HepG2 (cell line): ENCODE results near the gene GADD45GIP1. TPM values are rescaled to one million over a fixed set of nuclear protein-coding genes. Genes with fewer than 3 reads are reported as not detected.

Experiments used
- ATAC-seq: fragments of 200-7000 bp; cut with Tn5 transposase; 3 replicates; pipeline ENCODE4 v1.9.1; 2020; ENCODE audit warnings: mild to moderate bottlenecking, moderate library complexity
- BruUV-seq: library from RNA; stranded (reverse); fragments of 400-500 nt; replicated peaks from 2 replicates; lab custom pipeline; 2021; lab: Mats Ljungman, UMichigan
- CTCF ChIA-PET: fragments of 300-600 bp; formaldehyde crosslinking; extraction: SDS; loops from one replicate; lab custom pipeline; 2021; ENCODE audit warnings: low total read pairs, inconsistent platforms, low intra/inter-chr PET ratio; lab: Yijun Ruan, JAX
- POLR2A ChIA-PET: fragments of 350-600 bp; sonication (Branson Sonifier 250); formaldehyde crosslinking; loops from one replicate; lab custom pipeline; 2020; ENCODE audit warnings: antibody characterized with exemption, inconsistent platforms; lab: Yijun Ruan, JAX
- DNase-seq: peaks from one replicate; pipeline ENCODE4 v3.0.0-alpha.2; 2015; ENCODE audit warnings: low spot score
- FAIRE-seq: peaks from 3 replicates; lab custom pipeline; 2011; peaks lifted over from hg19 to GRCh38; lab: Jason Lieb, UNC
- H2AFZ ChIP-seq: one replicate; pipeline ENCODE4 v1.6.1; 2011; ENCODE audit warnings: low read length, inconsistent platforms
- H3K27ac ChIP-seq: fragments of 300-600 bp; 3 replicates; pipeline ENCODE4 v1.8.0; 2011; ENCODE audit warnings: mixed run types, mild to moderate bottlenecking, mixed read lengths, low read length, inconsistent platforms; ENCODE audit not compliant: insufficient read depth; ENCODE audit errors: extremely low read length
- H3K27me3 ChIP-seq, 2 experiments: fragments of 200-600 bp in 1 of 2; 2 replicates in 1 of 2; 3 replicates in 1 of 2; pipeline versions ENCODE4 v1.6.0 to v1.8.0; 2011; ENCODE audit warnings: low read length in 2 of 2, mild to moderate bottlenecking in 2 of 2, moderate library complexity in 2 of 2, inconsistent platforms in 1 of 2; ENCODE audit not compliant: insufficient read depth in 2 of 2, control insufficient read depth in 1 of 2
- H3K36me3 ChIP-seq, 2 experiments: fragments of 200-600 bp in 1 of 2; replicated peaks in 1 of 2; 2 replicates in 1 of 2; 3 replicates in 1 of 2; pipeline versions ENCODE4 v1.5.1 to v1.8.0; 2011; ENCODE audit warnings: low read length in 2 of 2, inconsistent platforms in 1 of 2; ENCODE audit not compliant: insufficient read depth in 2 of 2, control insufficient read depth in 1 of 2
- H3K4me1 ChIP-seq: 2 replicates; pipeline ENCODE4 v1.5.1; 2012; ENCODE audit warnings: low read length, inconsistent platforms; ENCODE audit not compliant: insufficient read depth
- H3K4me2 ChIP-seq: 2 replicates; pipeline ENCODE4 v1.6.0; 2011; ENCODE audit warnings: low read depth, low read length, inconsistent platforms
- H3K4me3 ChIP-seq, 3 experiments: fragments of 200-600 bp in 1 of 3; sonication (generic), shearing (Covaris generic) in 1 of 3; replicated peaks in 1 of 3; 2 replicates each; pipeline ENCODE4 v1.5.1; 2011 to 2016; ENCODE audit warnings: low read length in 3 of 3, inconsistent platforms in 2 of 3, low read depth in 2 of 3, mild to moderate bottlenecking in 2 of 3, control low read depth in 1 of 3, mixed read lengths in 1 of 3; ENCODE audit not compliant: insufficient read depth in 1 of 3
- H3K79me2 ChIP-seq: one replicate; pipeline ENCODE4 v1.6.1; 2011; ENCODE audit warnings: low read length, inconsistent platforms; ENCODE audit not compliant: insufficient read depth
- H3K9ac ChIP-seq: 2 replicates; pipeline ENCODE4 v1.6.0; 2011; ENCODE audit warnings: mild to moderate bottlenecking, low read depth, low read length, inconsistent platforms; ENCODE audit not compliant: insufficient read depth
- H3K9me3 ChIP-seq: 2 replicates; pipeline ENCODE4 v1.5.1; 2012; ENCODE audit warnings: mild to moderate bottlenecking, low read length
- H4K20me1 ChIP-seq: 2 replicates; pipeline ENCODE4 v1.6.0; 2011; ENCODE audit warnings: inconsistent platforms, mild to moderate bottlenecking, low read length, moderate library complexity; ENCODE audit not compliant: insufficient read depth
- CEBPG ChIP-seq: IDR thresholded peaks from 2 replicates; pipeline ENCODE4 v1.6.1; 2016
- E2F5 ChIP-seq: sonication (generic); formaldehyde crosslinking; conservative IDR thresholded peaks from 2 replicates; pipeline ENCODE4 v1.4.0; 2020; ENCODE audit warnings: missing genetic modification reagents
- HNRNPK ChIP-seq: fragments of 200-400 bp; formaldehyde crosslinking; IDR thresholded peaks from 2 replicates; pipeline ENCODE4 v1.6.1; 2018; ENCODE audit warnings: low read length, low read depth, moderate library complexity, mild to moderate bottlenecking; ENCODE audit not compliant: poor library complexity, severe bottlenecking
- ISL2 ChIP-seq: sonication (generic); formaldehyde crosslinking; IDR thresholded peaks from 2 replicates; pipeline ENCODE4 v1.5.0; 2020; ENCODE audit warnings: missing genetic modification reagents
- JUN ChIP-seq: sonication (generic); formaldehyde crosslinking; IDR thresholded peaks from 2 replicates; pipeline ENCODE4 v1.4.0; 2020; ENCODE audit warnings: mild to moderate bottlenecking, missing genetic modification reagents
- KAT7 ChIP-seq: IDR thresholded peaks from 2 replicates; pipeline ENCODE4 v1.6.1; 2018; ENCODE audit warnings: borderline replicate concordance, missing compliant biosample characterization
- NONO ChIP-seq, 2 experiments: fragments of 450-650 bp in 1 of 2; sonication (generic) in 1 of 2; formaldehyde crosslinking in 1 of 2; IDR thresholded peaks in 1 of 2; conservative IDR thresholded peaks in 1 of 2; 2 replicates each; pipeline versions ENCODE4 v1.6.1 to v1.8.0; 2017 to 2022; ENCODE audit warnings: mild to moderate bottlenecking in 1 of 2, missing genetic modification reagents in 1 of 2, moderate library complexity in 1 of 2
- POLR2A ChIP-seq, 2 experiments: IDR thresholded peaks; 2 replicates each; pipeline ENCODE4 v1.6.1; 2011; ENCODE audit warnings: low read depth in 2 of 2, low read length in 2 of 2, mild to moderate bottlenecking in 1 of 2, moderate library complexity in 1 of 2; ENCODE audit not compliant: insufficient read depth in 1 of 2
- POLR2AphosphoS2 ChIP-seq: IDR thresholded peaks from 2 replicates; pipeline ENCODE4 v1.6.1; 2011; ENCODE audit warnings: low read depth, low read length, improper control_type of control experiment
- RFXANK ChIP-seq: IDR thresholded peaks from 2 replicates; pipeline ENCODE4 v1.6.1; 2016
- SMARCC2 ChIP-seq: fragments of 450-650 bp; IDR thresholded peaks from 2 replicates; pipeline ENCODE4 v1.6.1; 2017; ENCODE audit warnings: antibody characterized with exemption, mild to moderate bottlenecking
- TEAD2 ChIP-seq: sonication (generic); formaldehyde crosslinking; IDR thresholded peaks from 2 replicates; pipeline ENCODE4 v1.9.0; 2021; ENCODE audit warnings: missing genetic modification reagents
- THAP7 ChIP-seq: sonication (generic); formaldehyde crosslinking; IDR thresholded peaks from 2 replicates; pipeline ENCODE4 v1.8.1; 2023; ENCODE audit warnings: mild to moderate bottlenecking, missing genetic modification reagents
- ZFP82 ChIP-seq: sonication (generic); formaldehyde crosslinking; IDR thresholded peaks from 2 replicates; pipeline ENCODE4 v1.5.1; 2020; ENCODE audit warnings: mild to moderate bottlenecking, missing genetic modification reagents, borderline replicate concordance
- ZNF124 ChIP-seq: sonication (generic); formaldehyde crosslinking; IDR thresholded peaks from 2 replicates; pipeline ENCODE4 v1.4.0; 2020; ENCODE audit warnings: missing genetic modification reagents
- ZNF709 ChIP-seq: sonication (generic); formaldehyde crosslinking; IDR thresholded peaks from 2 replicates; pipeline ENCODE4 v1.5.0; 2020; ENCODE audit warnings: mild to moderate bottlenecking, missing genetic modification reagents
- WGBS: methylation state at CpG from one replicate; pipeline ENCODE4 v1.1.6; 2017; ENCODE audit warnings: low lambda C conversion rate; 5-methylcytosine and 5-hydroxymethylcytosine counted together
- in situ Hi-C: cut with HindIII; loops from 2 replicates; pipeline ENCODE4 v1.10.0; 2017; ENCODE audit warnings: low pct_unique_long_range_greater_than_20kb; ENCODE audit not compliant: extremely low pct_ligation_motif_present
- intact Hi-C: fragments of 100-400 bp; cut with micrococcal nuclease; formaldehyde crosslinking; loops from one replicate; pipeline ENCODE4 v1.10.0; 2022; ENCODE audit not compliant: unreplicated experiment
- polyA plus RNA-seq, 8 experiments: library from polyadenylated mRNA; depleted of rRNA in 3 of 8; stranded (reverse) in 7 of 8; unstranded in 1 of 8; fragments of >200 nt; fragmentation: Illumina TruSeq in 4 of 8; extraction: Trizol in 4 of 8; gene quantifications; 2 replicates each; pipeline versions ENCODE4 v1.2.1 to v1.2.3, GENCODE V29; 2011 to 2016; ENCODE audit warnings: low read depth in 4 of 8, missing spikeins in 1 of 8, mixed read lengths in 1 of 8; ENCODE audit not compliant: insufficient read depth in 1 of 8
- total RNA-seq, 5 experiments: library from RNA; depleted of rRNA; stranded (reverse); fragments of >200 nt; fragmentation: Illumina TruSeq; extraction: Trizol; gene quantifications; 2 replicates each; pipeline ENCODE4 v1.2.3, GENCODE V29; 2016; ENCODE audit warnings: low read depth in 1 of 5
- TF ChIP-seq, protein P1 (sequence below): sonication (generic); formaldehyde crosslinking; IDR thresholded peaks from 2 replicates; pipeline ENCODE4 v1.8.1; 2023; ENCODE audit warnings: missing genetic modification reagents, mild to moderate bottlenecking, borderline replicate concordance
- TF ChIP-seq, protein P2 (sequence below): sonication (generic); formaldehyde crosslinking; IDR thresholded peaks from 2 replicates; pipeline ENCODE4 v1.4.0; 2020; ENCODE audit warnings: missing genetic modification reagents

GADD45GIP1 gene
- total and polyA plus RNA-seq, 2 of the 13 experiments (the other 11 are each of a cell fraction or from before 2014, with no cell fraction given), result 24.6 to 30.7 TPM

DNA sequence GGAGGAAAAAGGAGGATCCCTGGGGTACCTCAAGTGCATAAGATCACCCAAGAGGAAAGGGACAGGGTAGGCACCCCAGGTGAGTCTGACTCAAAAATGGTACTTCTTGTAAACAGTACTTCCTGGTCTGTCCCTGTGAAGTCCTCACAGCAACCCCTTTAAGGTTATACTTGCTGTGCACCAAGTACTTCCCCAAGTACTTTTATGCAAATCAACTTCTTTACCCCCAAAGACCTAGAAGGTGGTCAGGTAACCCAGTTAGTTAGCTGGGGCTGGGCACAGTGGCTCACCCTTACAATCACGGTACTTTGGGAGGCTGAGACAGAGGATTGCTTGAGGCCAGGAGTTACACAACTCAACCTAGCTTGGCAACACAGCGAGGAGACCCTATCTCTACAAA is 16.1 kb downstream of the GADD45GIP1 start:
- Histone ChIP-seq H3K27ac (peak overlapping the region; percentile 79), H4K20me1 (peaks cover 13% of the 10 kb centered on the region), H3K4me1 (peaks cover 49% of the 10 kb centered on the region), H3K27me3 (peaks cover 0 to 5% of the 10 kb centered on the region in 2 experiments; a peak in 1 of 5 replicates), H3K79me2 (peaks cover 31% of the 10 kb centered on the region), H3K36me3 (peaks cover 13 to 43% of the 10 kb centered on the region in 2 experiments), H3K9me3 (no peaks in the 10 kb centered on the region), H3K4me2 (peak overlapping the region; percentile 96), H3K4me3 (peak overlapping the region in 1 of 3 experiments; percentile 97; a peak in 1 of 6 replicates), H3K9ac (peak overlapping the region; percentile 99; the same call in 1 of the 2 replicates), H2AFZ (no peak overlapping the region)
- CTCF ChIA-PET, result no interaction called here
- in situ Hi-C loops, result no loop called here
- no peak for FAIRE-seq
- WGBS, result 89% methylated on average over 2 of the region's 2 CpGs
- intact Hi-C loops, result no loop called here
- POLR2A ChIA-PET, result no interaction called here
- no peak for DNase-seq
- ATAC-seq, result no peak
- no TSS peak for BruUV-seq
- TF ChIP-seq E2F5 (no peak), KAT7 (CRISPR knock-in tag) (no peak), CEBPG (CRISPR knock-in tag) (no peak), POLR2A (IDR thresholded peaks at IDR 0.05; ENCODE audit: insufficient read depth in 1 of 2, low read depth in 2 of 2, low read length in 2 of 2) (0 out of 4 replicates have a peak, but pooled peaks of 1 of the 2 experiments have one; percentile 16), ZFP82 (CRISPR knock-in tag) (no peak), HNRNPK (no peak), ZNF709 (CRISPR knock-in tag) (no peak), POLR2AphosphoS2 (no peak)

GRCh38 chr19:12939975-12940423 is 17.0 kb downstream of the GADD45GIP1 start:
- CTCF ChIA-PET, result no interaction called here
- POLR2A ChIA-PET, result no interaction called here
- H3K4me1 ChIP-seq, result peaks cover 44% of the 10 kb centered on the region
- H3K9me3 ChIP-seq, result no peaks in the 10 kb centered on the region
- H4K20me1 ChIP-seq, result peaks cover 13% of the 10 kb centered on the region
- in situ Hi-C loops, result no loop called here
- peaks cover 0 to 5% of the 10 kb centered on the region in 2 experiments; a peak in 1 of 5 replicates for H3K27me3 ChIP-seq
- DNase-seq, result no peak
- H3K9ac ChIP-seq, result peak overlapping the region; percentile 99
- peaks cover 13 to 43% of the 10 kb centered on the region in 2 experiments for H3K36me3 ChIP-seq
- no peak for FAIRE-seq
- ATAC-seq, result no peak
- H3K4me3 ChIP-seq, result peak overlapping the region; percentile 84 to 97 (median 88)
- BruUV-seq, result no TSS peak
- intact Hi-C loops, result no loop called here
- H3K79me2 ChIP-seq, result peaks cover 31% of the 10 kb centered on the region
- no peak overlapping the region for H2AFZ ChIP-seq
- peak overlapping the region; percentile 79 for H3K27ac ChIP-seq
- WGBS, result 76% methylated on average over 9 of the region's 10 CpGs
- H3K4me2 ChIP-seq, result peak overlapping the region; percentile 96
- TF ChIP-seq TEAD2 (CRISPR knock-in tag), result no peak
- TF ChIP-seq SMARCC2, result no peak
- TF ChIP-seq, protein P1, sequence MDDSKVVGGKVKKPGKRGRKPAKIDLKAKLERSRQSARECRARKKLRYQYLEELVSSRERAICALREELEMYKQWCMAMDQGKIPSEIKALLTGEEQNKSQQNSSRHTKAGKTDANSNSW (CRISPR knock-in tag), result no peak
- TF ChIP-seq RFXANK, result no peak
- TF ChIP-seq NONO (IDR thresholded peaks at IDR 0.05), result no peak
- no peak for TF ChIP-seq NONO (CRISPR knock-in tag; conservative IDR thresholded peaks at IDR 0.05)
- no peak for TF ChIP-seq ISL2 (CRISPR knock-in tag)
- no peak for TF ChIP-seq JUN (CRISPR knock-in tag)
- TF ChIP-seq, protein P2, sequence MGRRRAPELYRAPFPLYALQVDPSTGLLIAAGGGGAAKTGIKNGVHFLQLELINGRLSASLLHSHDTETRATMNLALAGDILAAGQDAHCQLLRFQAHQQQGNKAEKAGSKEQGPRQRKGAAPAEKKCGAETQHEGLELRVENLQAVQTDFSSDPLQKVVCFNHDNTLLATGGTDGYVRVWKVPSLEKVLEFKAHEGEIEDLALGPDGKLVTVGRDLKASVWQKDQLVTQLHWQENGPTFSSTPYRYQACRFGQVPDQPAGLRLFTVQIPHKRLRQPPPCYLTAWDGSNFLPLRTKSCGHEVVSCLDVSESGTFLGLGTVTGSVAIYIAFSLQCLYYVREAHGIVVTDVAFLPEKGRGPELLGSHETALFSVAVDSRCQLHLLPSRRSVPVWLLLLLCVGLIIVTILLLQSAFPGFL (CRISPR knock-in tag), result no peak
- no peak for TF ChIP-seq ZNF124 (CRISPR knock-in tag)
- TF ChIP-seq THAP7, result no peak
